NCI-H1694 (cell line): ENCODE measurements around the gene CCND3.

Experiments
- DNase-seq: peaks from one replicate; lab custom pipeline; 2025; lab: John Stamatoyannopoulos, UW

Gene CCND3

GRCh38 chr6:41941280-41942066 is at the start of gene CCND3:
CCND3 (minus strand) TSS chr6:41941808; CDS start chr6:41941649, 159 bp downstream.
- peak; percentile 35 for DNase-seq

DNA sequence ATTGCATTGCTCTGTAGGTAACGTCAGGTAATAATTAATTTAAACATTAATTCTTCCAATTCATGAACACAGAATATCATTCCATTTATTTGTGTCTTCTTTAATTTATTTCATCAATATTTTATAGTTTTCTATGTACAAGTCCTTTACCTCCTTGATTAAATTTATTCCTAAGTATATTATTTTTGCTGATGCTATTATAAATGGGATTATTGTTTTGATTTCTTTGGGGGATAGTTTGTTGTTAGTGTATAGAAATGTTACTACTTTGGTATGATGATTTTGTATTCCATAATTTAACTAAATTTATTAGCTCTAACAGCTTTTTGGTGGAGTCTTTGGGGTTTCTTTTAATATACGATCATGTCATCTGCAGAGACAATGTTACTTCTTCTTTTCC is 44.7 kb upstream of the CCND3 start:
- no peak for DNase-seq

- DNase-seq: no peak
Observed at GRCh38 chr6:41984623-41985022, 43.0 kb upstream of the CCND3 start.

- DNase-seq: no peak
Observed at GRCh38 chr6:41976794-41977484, 35.3 kb upstream of the CCND3 start.

DNA sequence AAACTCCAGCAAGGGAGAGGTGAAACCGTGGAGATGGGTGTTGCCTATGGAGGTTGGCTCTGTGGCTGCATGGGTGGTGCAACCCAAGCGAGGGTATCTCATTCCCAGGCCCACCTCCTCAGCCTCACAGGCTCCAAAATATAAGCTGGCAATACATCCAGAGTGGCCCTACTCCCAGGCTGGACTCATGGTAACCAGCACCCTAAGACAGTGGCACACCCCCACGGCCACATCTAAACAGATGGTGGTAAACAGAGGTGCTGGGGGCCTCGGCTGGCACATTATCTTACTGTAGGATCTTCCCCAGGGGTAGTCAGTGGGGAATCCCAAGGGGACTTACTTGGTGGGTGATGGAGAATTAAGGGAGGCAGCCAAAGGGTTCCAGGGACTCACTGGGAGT is 33.7 kb upstream of the CCND3 start:
- no peak for DNase-seq

GRCh38 chr6:41974281-41974825 is 32.7 kb upstream of the CCND3 start:
- no peak for DNase-seq

DNA sequence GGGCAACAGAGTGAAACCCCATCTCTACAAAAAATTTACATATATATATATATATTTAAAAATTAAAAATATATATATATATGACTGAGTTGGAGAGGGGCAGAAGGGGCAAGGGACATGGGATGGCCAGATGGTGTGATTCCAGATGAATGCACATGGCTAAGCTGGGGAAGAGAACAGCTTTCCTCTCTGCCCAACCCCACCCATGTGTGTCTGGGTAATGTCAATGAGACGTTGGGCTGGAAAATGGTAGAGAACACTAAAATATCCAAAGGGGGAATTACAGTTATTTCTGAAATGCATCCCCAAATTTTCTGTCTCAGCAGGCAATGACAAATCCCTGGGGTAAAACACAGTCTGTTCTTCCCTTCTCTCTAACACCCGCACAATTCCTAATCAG is 31.2 kb upstream of the CCND3 start:
- peak; percentile 60 for DNase-seq

GRCh38 chr6:41970436-41970846 is 28.8 kb upstream of the CCND3 start:
- DNase-seq: no peak

GRCh38 chr6:41967312-41968287 is 26.0 kb upstream of the CCND3 start:
- no peak for DNase-seq

GRCh38 chr6:41966961-41967311 is 25.3 kb upstream of the CCND3 start:
- DNase-seq: no peak

DNA sequence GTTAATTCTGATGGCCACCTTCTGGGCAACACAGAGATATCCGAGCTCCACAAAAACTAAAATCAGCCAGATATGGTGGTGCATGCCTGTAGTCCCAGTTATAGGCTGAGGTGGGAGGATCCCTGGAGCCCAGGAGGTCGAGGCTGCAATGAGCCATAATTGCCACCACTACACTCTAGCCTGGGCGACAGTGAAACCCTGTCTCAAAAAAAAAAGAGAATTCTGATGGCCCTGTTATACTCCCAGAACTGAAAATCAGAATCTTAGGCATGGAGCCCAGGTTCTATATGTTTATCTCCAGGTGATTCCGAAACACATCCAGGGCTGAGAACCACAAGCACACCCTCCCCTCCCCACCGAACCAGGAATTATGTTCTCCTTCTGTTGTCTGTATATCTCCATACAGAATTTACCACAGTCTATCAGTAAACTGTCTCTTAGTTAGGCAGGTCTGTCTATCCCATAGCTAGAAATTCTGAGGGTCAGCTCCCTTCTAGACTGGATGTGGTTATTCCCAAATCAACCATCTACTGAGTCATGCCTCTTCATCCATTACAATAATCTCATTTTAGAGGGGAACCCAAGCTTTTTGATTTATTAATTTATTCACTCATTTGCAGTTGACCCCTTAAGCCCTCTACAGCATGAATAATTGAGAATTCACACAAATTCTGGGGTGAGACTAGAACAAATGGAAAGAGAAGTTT is 24.8 kb upstream of the CCND3 start:
- no peak for DNase-seq

DNA sequence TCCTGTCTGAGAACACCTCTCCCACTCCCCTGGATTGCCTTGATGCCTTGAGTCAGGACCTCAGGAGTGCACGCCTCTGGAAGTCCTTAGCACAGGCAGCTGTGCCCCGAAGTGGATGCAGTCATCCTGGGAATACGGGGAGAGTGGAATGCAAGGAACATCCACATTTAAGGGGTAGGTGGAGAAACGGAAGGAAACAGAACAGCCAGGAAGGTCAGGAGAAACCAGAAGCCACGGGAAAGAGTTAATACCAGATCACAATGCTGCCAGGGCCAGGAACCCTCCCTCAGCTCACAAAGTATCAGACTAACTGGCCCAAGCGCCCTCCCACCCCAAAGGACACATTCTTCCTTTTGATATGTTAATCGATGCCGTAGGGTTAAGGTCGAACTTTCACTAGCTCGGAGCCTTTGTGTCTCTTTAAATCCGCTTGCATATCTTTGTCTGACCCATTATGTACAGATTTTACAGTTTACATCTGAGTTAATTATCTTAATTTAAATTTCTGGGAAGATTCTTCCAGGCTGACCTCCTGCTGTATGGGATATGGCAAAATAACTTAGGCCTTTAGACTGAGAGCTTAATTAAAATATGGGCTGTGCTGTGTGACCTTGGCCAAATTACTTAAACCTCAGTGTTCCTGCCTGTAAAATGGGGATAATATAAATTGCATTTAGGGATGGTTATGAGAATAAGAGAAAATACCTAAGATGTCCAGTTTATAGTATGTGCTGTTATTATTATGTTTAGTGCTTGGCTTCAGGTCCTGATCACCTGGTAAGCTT is 24.0 kb upstream of the CCND3 start:
- DNase-seq: no peak

GRCh38 chr6:41964201-41964887 is 22.7 kb upstream of the CCND3 start:
- DNase-seq: peak; percentile 41

- DNase-seq: no peak
Observed at GRCh38 chr6:41963371-41963770, 21.8 kb upstream of the CCND3 start.

DNA sequence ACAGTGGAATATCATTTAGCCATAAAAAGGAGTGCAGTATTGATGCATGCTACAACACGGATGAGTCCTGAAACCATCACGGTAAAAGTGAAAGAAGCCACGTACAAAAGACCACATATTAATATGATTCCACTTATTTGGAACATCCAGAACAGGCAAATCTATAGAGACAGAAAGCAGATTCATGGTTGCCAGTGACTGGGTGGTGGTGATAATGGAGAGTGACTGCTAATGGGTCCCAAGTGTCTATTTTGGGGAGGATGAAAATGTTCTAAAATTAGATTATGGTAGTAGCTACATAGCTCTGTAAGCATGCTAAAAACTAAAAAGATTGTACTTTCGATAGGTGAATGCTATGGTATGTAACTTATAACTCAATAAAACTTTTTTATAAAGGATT is 18.4 kb upstream of the CCND3 start:
- DNase-seq: no peak

DNA sequence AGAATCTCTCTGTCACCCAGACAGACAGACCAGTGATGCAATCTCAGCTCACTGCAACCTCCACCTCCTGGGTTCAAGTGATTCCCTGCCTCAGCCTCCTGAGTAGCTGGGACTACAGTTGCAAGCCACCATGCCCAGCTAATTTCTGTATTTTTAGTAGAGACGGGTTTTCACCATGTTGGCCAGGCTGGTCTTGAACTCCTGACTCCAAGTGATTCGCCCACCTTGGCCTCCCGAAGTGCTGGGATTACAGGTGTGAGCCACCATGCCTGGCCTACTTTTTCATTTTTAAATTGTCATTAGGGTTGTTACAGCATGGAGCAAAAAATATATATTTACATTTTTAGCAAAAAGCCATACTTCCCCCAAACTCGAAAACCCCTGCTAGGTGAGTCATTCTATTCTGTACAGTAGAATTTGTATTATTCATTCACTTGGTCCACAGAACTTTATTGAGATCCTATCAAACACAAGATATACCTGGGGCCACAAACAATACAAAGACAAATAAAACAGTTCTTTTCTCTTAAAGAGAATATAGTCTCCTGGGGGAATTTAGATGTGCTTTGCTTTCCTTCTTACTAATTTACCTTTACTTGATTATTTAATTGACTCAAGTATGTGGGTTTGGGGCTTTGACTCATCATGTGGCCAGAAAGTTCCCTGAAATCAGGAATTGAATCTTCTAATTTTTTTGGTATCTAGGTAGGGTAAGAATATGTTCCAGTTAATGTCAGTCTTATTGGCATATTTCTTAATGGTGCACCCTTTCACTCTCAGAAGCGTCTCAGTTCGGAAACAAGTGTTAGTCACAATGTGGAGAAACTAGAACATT is 16.6 kb upstream of the CCND3 start:
- DNase-seq: no peak

- no peak for DNase-seq
Observed at GRCh38 chr6:41957117-41957516, 15.5 kb upstream of the CCND3 start.

DNA sequence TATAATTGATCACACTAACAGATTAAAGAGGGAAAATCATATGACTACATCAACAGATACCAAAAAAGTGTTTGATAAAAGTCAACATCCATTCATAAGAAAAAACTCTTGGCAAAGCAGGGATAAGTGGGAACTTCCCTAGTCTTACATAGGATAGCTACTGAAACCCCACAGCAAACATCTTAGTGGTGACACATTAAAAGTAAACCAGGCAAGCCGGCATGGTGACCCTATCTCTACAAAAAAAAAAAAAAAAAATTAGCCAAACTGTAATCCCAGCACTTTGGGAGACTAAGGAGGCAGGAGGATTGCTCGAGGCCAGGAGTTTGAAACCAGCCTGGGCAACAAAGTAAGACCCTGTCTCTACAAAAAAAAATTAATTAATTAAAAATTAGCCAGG is 13.8 kb upstream of the CCND3 start:
- no peak for DNase-seq

GRCh38 chr6:41954668-41955067 is 13.1 kb upstream of the CCND3 start:
- DNase-seq: no peak
